GM18858 (cell line): Measurements from ENCODE around the gene MRPL52.
"Not testable (repeated sequence)": the region's sequence is repeated elsewhere in the genome, so short reads cannot be mapped to it uniquely, and the experiment has no call there.

Experiments
- ATAC-seq: cut with Tn5 transposase; IDR thresholded peaks from one replicate; pipeline ENCODE4 v1.9.1; 2021; ENCODE audit not compliant: unreplicated experiment

MRPL52 gene

GRCh38 chr14:22837750-22838538, 8.3 kb downstream of the MRPL52 start:
- no peak for ATAC-seq

GRCh38 chr14:22838631-22839041, 8.9 kb downstream of the MRPL52 start:
- no peak for ATAC-seq

- no peak for ATAC-seq
Observed at GRCh38 chr14:22839159-22839779, 9.6 kb downstream of the MRPL52 start.

- ATAC-seq = no peak
Observed at GRCh38 chr14:22841311-22841710, 11.6 kb downstream of the MRPL52 start.

- ATAC-seq = no peak
Observed at GRCh38 chr14:22841769-22842168, 12.1 kb downstream of the MRPL52 start.

- ATAC-seq = no peak
Observed at GRCh38 chr14:22842211-22843122, 12.8 kb downstream of the MRPL52 start.

- no peak for ATAC-seq
Observed at GRCh38 chr14:22843123-22843925, 13.6 kb downstream of the MRPL52 start.

- ATAC-seq = no peak
Observed at GRCh38 chr14:22844221-22845102, 14.8 kb downstream of the MRPL52 start.

- ATAC-seq = no peak
Observed at GRCh38 chr14:22845103-22845394, 15.4 kb downstream of the MRPL52 start.

- ATAC-seq = no peak
Observed at GRCh38 chr14:22845821-22846625, 16.3 kb downstream of the MRPL52 start.

GRCh38 chr14:22846811-22847307, 17.2 kb downstream of the MRPL52 start:
- ATAC-seq = no peak

GRCh38 chr14:22847661-22848341, 18.1 kb downstream of the MRPL52 start:
- no peak for ATAC-seq

- no peak for ATAC-seq
Observed at GRCh38 chr14:22848351-22849164, 18.9 kb downstream of the MRPL52 start.

- no peak for ATAC-seq
Observed at GRCh38 chr14:22849212-22849819, 19.6 kb downstream of the MRPL52 start.

- ATAC-seq = no peak
Observed at GRCh38 chr14:22850944-22851764, 21.5 kb downstream of the MRPL52 start.

GRCh38 chr14:22852178-22852577, 22.5 kb downstream of the MRPL52 start:
- ATAC-seq = not testable (repeated sequence)
